Activated T-cell treated with anti-CD3 and anti-CD28 coated beads, Interleukin-2, amount 50 U/mL, for 1 hour (primary cell): ENCODE data around the gene SLC4A4.
"Not testable (repeated sequence)": the region's sequence is repeated elsewhere in the genome, so short reads cannot be mapped to it uniquely, and the experiment has no call there.

Experiments used
- DNase-seq: peaks from one replicate; pipeline ENCODE4 v3.0.0-alpha.2; 2020

SLC4A4 gene

GRCh38 chr4:71360844-71361243, 22.0 kb downstream of the SLC4A4 start:
- no peak for DNase-seq

GRCh38 chr4:71361476-71361875, 22.7 kb downstream of the SLC4A4 start:
- DNase-seq: no peak

DNA sequence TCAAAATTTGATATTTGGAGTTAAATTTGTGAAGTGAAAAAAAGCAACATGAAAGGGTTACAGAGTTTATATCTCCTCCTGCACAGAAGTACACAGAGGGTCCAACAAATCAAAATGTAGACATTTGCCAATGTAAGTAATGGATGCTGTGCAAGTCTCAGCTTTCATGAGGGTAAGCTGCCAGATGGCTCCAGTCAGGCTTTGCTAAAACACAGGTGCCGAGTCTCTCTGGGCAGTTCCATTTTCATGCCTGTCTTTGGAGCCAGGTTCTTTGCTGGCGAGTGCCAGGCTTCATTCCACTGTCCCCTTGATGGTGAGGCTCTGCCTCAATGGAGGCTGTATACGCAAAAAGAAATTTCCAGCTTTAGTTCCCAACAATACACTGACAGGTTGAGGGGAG, 27.9 kb downstream of the SLC4A4 start:
- no peak for DNase-seq

GRCh38 chr4:71367546-71367945, 28.7 kb downstream of the SLC4A4 start:
- no peak for DNase-seq

DNA sequence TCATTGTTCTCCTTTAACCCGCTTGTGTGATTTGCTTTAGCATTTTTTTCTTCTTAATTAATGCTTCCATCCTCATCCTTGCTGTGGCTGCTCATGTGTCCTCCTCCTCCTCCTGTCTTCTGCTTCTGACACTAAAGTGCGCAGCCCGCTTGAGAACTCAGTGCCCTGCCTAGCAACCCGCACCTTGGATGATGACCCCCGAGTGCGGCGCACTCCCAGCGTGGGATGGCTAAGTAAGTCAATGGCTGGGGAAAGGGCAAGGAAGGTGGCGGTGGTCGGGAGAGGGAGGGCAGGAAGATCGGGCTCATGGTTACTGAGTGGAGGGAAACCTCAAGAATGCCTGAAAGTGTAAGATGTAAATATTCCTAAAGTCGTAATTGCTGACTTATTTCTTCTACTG, 30.1 kb downstream of the SLC4A4 start:
- no peak for DNase-seq

DNA sequence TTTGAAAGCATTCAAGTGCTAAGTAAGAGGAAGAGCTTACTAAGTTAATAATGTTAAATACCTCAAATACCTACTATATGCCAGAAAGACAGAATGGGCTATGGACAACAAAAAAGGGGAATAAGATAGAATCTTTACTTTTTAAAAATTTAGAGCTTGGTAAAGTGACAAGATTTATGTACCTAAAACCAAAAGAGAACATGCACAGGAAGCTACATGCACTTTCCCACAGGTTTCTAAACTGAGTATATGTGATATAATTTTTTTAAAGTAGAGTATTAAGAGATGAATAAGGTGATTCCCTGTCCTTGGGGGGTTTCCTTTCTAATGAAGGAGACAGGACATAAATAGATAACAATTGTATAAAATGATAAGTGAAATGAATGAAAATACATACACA, 30.7 kb downstream of the SLC4A4 start:
- DNase-seq: no peak

DNA sequence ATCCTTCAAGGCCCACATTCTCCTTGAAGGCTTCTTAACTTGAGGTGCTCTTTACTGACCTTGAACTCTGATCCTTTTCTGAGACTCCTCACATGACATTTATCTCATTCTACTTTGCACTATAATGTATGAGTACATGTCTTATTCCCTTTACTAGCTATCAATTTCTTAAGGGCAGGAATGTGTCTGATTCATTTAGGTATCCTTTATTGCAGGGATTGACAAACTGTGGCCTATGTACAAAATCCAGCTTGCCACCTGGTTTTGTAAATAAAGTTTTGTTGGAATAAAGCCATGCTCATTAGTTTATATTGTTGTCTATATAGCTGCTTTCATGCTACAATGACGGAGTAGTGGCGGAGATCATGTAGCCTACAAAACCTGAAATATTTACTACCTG, 36.7 kb downstream of the SLC4A4 start:
- no peak for DNase-seq

- no peak for DNase-seq
These were observed 38.7 kb downstream of the SLC4A4 start for GRCh38 chr4:71377561-71377960.

GRCh38 chr4:71379126-71379525, 40.3 kb downstream of the SLC4A4 start:
- no peak for DNase-seq

GRCh38 chr4:71380788-71381187, 42.0 kb downstream of the SLC4A4 start:
- no peak for DNase-seq

- no peak for DNase-seq
These were observed 43.5 kb downstream of the SLC4A4 start for GRCh38 chr4:71382125-71382899.

DNA sequence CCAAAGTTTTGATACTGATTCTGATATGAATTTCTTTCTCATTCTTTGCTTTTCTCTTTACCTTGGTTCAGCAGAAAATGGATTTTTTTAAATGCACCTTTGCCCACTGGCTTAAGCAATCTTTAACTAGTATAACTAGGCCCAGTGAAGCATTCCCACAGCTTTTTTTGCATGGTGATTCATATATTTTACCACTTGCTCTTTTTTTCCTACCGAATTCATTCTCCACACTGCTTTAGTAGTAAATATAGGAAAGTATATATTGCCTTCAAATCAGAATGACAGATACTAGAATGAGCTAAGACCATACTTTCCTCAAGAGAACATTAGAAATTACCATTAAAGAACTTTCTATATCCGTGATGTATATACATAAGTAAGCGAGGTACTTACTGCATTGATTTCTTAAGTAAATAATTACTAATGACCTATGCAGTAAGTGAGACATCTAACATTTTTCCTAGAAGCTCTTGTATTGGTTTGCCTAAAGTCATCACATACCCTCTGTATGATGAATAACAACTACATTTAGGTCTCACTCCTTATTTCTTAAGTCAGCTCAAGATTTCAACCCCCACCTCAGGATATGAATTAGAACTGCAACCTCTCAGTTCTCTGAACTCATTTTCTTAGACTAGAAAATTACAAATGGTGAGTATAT, 44.2 kb downstream of the SLC4A4 start:
- no peak for DNase-seq

DNA sequence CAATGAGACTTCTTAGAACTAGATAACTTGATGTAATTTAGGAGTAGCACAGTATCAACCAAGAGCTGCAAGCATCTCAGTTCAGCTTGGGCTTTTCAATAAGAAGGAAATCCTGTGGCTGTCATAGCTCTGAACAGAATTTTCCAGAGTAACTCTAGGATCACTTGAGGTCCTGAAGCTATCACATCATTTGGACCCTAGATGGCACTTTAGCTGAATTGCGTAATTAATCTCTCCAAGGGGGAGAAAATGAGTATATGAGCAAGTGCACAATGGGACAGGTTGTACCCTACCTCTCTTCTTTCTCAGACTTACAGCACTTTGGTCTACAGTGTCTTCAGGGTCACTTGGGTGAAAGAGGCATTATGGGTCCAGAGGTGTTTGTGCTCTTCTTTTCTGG, 45.2 kb downstream of the SLC4A4 start:
- no peak for DNase-seq

DNA sequence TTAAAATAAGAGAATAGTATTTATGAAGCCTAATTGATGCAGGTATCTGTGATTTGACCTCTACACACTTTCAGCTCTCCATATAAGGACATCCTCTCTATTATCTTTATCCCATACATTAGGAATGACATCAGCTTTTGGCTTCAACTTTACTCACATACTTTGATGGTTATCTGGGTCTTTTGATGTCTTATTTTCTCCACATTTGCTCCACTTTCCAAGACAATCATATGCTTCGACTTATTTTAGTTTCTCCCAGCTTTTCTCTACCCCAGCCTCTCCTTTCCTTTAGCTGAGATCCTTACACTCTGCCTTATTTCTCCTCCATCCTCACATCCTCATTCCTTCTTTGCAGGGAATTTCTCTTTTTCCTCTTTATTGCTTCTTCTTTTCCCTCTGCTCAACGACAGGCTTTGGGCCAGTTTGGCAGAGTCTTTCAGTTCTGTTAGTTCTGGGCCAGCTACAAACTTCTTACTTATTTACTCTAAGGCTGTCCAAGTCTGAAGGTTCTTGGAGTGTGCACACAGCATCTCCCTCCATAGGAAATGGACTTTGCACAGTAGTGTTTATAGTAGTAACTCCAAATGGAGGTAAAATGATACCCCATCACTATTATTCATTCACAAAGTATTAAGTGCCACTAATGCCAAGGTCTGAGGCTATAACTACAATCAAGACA, 50.5 kb downstream of the SLC4A4 start:
- no peak for DNase-seq

- no peak for DNase-seq
These were observed 53.3 kb downstream of the SLC4A4 start for GRCh38 chr4:71392109-71392508.

GRCh38 chr4:71396382-71396781, 57.6 kb downstream of the SLC4A4 start:
- DNase-seq: no peak

GRCh38 chr4:71400810-71401209, 62.0 kb downstream of the SLC4A4 start:
- no peak for DNase-seq

DNA sequence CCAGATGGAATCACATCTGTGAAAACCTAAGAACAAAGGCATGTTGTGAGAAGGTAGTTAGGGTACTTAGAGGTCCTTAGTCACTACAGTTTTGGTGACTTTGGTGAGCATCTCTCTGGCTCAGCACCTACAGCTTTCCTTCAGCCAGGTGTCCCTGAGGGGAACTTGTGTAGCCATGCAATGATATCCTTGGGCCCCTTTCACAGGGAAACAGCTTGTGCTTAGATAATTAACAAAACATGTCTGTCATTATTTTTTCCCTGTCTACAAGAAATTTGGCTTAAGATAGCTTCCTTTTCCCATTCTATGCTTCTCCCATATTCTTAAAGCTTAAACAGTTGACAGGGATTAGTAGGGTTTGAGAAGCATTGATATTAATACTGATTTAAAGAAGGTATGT, 63.8 kb downstream of the SLC4A4 start:
- DNase-seq: no peak

GRCh38 chr4:71404049-71404448, 65.2 kb downstream of the SLC4A4 start:
- DNase-seq: no peak

GRCh38 chr4:71405791-71406190, 67.0 kb downstream of the SLC4A4 start:
- no peak for DNase-seq

GRCh38 chr4:71406459-71406963, 67.7 kb downstream of the SLC4A4 start:
- no peak for DNase-seq

DNA sequence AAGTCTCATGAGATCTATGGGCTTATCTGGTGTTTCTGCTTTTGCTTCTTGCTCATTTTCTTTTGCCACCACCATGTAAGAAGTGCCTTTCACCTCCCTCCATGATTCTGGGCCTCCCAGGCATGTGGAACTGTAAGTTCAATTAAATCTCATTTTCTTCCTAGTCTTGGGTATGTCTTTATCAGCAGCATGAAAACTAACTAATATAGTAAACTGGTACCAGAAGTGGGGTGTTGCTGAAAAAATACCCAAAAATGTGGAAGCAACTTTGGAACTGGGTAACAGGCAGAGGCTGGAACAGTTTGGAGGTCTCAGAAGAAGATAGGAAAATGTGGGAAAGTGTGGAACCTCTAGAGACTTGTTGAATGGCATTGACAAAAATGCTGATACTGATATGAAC, 70.1 kb downstream of the SLC4A4 start:
- DNase-seq: not testable (repeated sequence)

- DNase-seq: no peak
These were observed 73.2 kb downstream of the SLC4A4 start for GRCh38 chr4:71411981-71412380.

GRCh38 chr4:71415491-71415890, 76.7 kb downstream of the SLC4A4 start:
- no peak for DNase-seq
